DOHH2 (cell line): ENCODE results near the gene MTMR2.

Experiments used
- EZH2phosphoT487 ChIP-seq: fragments of 200-600 bp; sonication (generic); IDR thresholded peaks from 2 replicates; pipeline ENCODE4 v1.6.1; 2017; ENCODE audit warnings: borderline replicate concordance, mild to moderate bottlenecking, antibody characterized with exemption, low read length, moderate library complexity, mixed read lengths
- TF ChIP-seq, protein P1 (sequence below): fragments of 200-600 bp; sonication (generic); IDR thresholded peaks from one replicate; pipeline ENCODE4 v1.5.1; 2014; ENCODE audit warnings: antibody characterized with exemption, mild to moderate bottlenecking, low read depth, low read length; ENCODE audit not compliant: poor library complexity, severe bottlenecking

DNA sequence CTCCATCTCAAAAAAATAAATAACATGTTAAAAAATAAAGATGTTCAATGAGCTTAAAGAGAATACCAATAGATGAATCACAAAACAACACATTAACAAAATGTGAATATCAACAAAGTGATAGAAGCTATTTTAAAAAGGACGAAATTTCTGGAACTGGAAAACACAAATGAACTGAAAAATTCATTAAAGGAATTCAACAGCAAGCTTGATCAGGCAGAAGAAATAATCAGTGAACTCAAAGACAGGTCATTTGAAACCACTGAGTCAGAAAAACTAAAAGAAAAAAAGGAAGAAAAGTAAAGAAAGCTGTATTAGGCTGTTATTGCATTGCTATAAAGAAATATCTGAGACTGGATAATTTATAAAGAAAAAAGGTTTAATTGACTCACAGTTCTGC, 7.0 kb upstream of the MTMR2 start:
- TF ChIP-seq, protein P1, sequence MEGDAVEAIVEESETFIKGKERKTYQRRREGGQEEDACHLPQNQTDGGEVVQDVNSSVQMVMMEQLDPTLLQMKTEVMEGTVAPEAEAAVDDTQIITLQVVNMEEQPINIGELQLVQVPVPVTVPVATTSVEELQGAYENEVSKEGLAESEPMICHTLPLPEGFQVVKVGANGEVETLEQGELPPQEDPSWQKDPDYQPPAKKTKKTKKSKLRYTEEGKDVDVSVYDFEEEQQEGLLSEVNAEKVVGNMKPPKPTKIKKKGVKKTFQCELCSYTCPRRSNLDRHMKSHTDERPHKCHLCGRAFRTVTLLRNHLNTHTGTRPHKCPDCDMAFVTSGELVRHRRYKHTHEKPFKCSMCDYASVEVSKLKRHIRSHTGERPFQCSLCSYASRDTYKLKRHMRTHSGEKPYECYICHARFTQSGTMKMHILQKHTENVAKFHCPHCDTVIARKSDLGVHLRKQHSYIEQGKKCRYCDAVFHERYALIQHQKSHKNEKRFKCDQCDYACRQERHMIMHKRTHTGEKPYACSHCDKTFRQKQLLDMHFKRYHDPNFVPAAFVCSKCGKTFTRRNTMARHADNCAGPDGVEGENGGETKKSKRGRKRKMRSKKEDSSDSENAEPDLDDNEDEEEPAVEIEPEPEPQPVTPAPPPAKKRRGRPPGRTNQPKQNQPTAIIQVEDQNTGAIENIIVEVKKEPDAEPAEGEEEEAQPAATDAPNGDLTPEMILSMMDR = no peak
- no peak for TF ChIP-seq EZH2phosphoT487
